Upper lobe of left lung (tissue), 4 donors: Measurements from ENCODE around the gene SAP30L.

ENCODE experiments used
- EP300 ChIP-seq, 4 donors: sonication (generic); formaldehyde crosslinking; IDR thresholded peaks; one replicate each; pipeline ENCODE4 v1.5.1; 2017; ENCODE audit warnings: antibody characterized with exemption in 4 of 4, control low read depth in 2 of 4
- POLR2A ChIP-seq, 4 donors: fragments of 450-650 bp; IDR thresholded peaks; one replicate each; pipeline ENCODE4 v1.5.1; 2016 to 2017; ENCODE audit warnings: antibody characterized with exemption in 4 of 4, mild to moderate bottlenecking in 2 of 4
- POLR2AphosphoS5 ChIP-seq, 2 donors: sonication (generic); formaldehyde crosslinking; IDR thresholded peaks; one replicate each; pipeline ENCODE4 v1.5.1; 2017; ENCODE audit warnings: antibody characterized with exemption in 2 of 2
- TF ChIP-seq, protein P1 (sequence below), 6 experiments: fragments of 450-650 bp in 4 of 6; fragments of 200-600 bp in 2 of 6; sonication (generic) in 2 of 6; IDR thresholded peaks; one replicate each; pipeline ENCODE4 v1.5.1; 2016 to 2019; ENCODE audit warnings: antibody characterized with exemption in 6 of 6

DNA sequence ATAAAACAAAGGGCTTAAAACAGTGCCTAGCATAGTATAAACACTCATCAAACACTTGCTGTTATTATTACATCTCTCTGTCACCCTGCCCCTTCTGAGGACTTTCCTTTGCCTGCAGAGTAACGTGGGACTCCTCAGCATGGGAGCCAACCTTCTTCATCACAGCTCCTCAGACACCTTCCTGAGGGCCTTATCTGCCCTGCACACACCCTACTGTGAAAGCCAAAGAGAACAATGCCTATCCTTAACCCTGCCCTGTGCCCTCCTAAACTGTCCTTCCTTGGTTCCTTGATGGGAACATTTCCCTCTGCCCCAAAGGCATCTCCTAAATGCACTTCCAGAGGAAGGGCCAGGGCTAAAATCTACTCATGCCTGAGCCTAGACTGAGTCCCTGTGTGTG, 52.8 kb downstream of the SAP30L start:
- TF ChIP-seq EP300 (IDR thresholded peaks at IDR 0.05) = no peak
- TF ChIP-seq, protein P1, sequence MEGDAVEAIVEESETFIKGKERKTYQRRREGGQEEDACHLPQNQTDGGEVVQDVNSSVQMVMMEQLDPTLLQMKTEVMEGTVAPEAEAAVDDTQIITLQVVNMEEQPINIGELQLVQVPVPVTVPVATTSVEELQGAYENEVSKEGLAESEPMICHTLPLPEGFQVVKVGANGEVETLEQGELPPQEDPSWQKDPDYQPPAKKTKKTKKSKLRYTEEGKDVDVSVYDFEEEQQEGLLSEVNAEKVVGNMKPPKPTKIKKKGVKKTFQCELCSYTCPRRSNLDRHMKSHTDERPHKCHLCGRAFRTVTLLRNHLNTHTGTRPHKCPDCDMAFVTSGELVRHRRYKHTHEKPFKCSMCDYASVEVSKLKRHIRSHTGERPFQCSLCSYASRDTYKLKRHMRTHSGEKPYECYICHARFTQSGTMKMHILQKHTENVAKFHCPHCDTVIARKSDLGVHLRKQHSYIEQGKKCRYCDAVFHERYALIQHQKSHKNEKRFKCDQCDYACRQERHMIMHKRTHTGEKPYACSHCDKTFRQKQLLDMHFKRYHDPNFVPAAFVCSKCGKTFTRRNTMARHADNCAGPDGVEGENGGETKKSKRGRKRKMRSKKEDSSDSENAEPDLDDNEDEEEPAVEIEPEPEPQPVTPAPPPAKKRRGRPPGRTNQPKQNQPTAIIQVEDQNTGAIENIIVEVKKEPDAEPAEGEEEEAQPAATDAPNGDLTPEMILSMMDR (IDR thresholded peaks at IDR 0.05) = no peak
- no peak for TF ChIP-seq POLR2AphosphoS5 (IDR thresholded peaks at IDR 0.05)
- TF ChIP-seq POLR2A (IDR thresholded peaks at IDR 0.05) = no peak
